HG02610 (cell line): Measurements from ENCODE around the gene FAM199X.
"Not testable (repeated sequence)": the region's sequence is repeated elsewhere in the genome, so short reads cannot be mapped to it uniquely, and the experiment has no call there.

Experiments
- ATAC-seq: cut with Tn5 transposase; IDR thresholded peaks from one replicate; pipeline ENCODE4 v1.9.1; 2021; ENCODE audit warnings: mild to moderate bottlenecking, moderate library complexity; ENCODE audit not compliant: unreplicated experiment

FAM199X gene

DNA sequence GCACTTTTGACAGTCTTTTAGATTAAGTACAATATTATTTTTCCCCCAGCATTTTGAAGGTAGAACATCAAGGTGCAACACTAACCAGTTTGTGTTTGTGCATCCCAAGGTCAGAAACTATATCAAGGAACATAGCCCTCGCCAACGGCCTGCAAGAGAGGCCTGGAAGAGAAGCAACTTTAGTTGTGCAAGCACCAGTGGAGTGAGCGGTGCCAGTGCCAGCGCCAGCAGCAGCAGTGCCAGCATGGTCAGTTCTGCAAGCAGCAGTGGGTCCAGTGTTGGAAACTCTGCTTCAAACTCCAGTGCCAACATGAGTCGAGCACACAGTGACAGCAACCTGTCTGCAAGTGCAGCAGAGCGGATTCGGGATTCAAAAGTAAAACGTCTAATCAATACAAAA, 21.7 kb downstream of the FAM199X start:
- no peak for ATAC-seq

DNA sequence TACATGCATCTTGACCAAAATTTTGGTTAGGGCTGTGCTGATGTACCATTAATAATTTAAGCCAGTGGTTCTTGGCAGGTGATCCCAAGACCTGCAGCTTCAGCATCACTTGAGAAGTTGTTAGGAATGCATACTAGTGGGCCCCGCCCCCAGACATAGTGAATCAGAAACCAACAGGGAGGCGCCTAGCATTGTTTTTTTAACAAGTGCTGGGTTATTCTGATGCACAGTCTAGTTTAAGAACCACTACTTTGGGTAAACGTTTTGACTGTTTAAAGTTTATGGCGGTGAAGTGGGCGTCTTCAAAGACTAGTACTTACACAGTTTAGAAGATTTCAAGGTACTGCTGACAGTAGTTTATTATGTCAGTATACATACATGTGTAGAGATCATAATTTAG, 23.6 kb downstream of the FAM199X start:
- no peak for ATAC-seq

- no peak for ATAC-seq
Measured at GRCh38 chrX:104193485-104193884, 27.2 kb downstream of the FAM199X start.

- ATAC-seq = peak; percentile 35
Measured at GRCh38 chrX:104195013-104195412, 28.8 kb downstream of the FAM199X start.

DNA sequence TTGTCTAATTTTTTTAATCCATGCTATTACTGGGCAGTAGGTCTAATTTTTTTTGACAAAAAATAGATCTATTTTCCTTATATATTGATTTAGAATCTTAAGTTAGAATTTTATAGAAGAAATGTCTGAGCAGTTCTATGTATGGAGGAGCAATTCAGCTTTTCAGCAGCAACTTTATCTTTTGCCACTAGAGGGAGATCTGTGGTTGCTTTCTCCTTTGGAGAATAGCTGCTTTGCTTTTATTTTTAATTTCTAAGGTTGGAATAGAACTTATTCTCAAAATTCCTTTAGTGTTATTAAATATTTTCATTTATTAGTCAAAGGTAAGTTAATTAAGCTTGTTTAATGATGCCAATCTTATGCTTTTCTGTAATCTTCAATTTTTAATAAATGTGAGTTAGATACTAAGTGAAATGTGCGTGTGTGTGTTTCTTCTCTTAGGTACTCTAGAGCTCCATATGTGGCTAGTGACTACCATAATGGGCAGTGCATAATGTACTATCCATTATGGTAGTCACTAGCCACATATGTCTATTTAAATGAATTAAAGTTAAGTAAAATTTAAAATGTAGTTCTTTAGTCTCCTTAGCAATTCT, 29.3 kb downstream of the FAM199X start:
- no peak for ATAC-seq

DNA sequence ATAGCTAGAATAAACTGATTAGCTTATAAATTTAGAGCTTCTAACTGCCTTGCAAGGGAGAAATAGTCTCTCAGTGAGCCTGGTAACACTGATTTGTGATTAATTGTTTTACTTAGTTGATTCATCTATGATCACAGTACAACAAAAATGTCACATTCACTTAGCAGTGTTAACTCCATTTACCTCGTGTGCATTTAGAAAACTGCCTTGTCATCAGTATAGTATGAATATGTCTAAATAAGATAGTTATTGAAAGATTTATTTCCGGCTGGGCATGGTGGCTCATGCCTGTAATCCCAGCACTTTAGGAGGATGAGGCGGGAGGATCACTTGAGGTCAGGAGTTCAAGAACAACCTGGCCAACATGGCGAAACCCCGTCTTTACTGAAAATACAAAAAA, 39.3 kb downstream of the FAM199X start:
- ATAC-seq = no peak

- ATAC-seq = no peak
Measured at GRCh38 chrX:104211187-104211586, 44.9 kb downstream of the FAM199X start.

DNA sequence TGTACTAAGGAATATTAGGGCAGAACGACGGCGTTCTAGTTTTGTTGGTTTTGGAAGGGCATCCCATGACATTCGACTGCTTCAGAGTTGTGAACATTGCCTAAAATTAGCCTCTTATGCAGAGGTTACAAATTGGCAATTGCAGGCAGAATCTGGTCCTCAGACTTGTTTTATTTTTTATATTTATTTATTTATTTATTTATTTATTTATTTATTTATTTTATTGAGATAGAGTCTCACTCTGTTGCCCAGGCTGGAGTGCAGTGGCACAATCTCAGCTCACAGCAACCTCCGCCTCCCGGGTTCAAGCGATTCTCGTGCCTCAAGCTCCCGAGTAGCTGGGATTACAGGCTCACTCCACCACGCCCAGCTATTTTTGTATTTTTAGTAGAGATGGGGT, 63.8 kb downstream of the FAM199X start:
- not testable (repeated sequence) for ATAC-seq
